IMR-90 (cell line): ENCODE results near the gene BGN. TPM values are rescaled to one million over a fixed set of nuclear protein-coding genes. Genes with fewer than 3 reads are reported as not detected.

Source experiments
- ATAC-seq: fragments of 200-7000 bp; cut with Tn5 transposase; 2 replicates; pipeline ENCODE4 v1.9.1; 2020; ENCODE audit warnings: low read depth, mild to moderate bottlenecking, moderate library complexity
- BruUV-seq: library from RNA; stranded (reverse); fragments of 400-500 nt; replicated peaks from 2 replicates; lab custom pipeline; 2021; lab: Mats Ljungman, UMichigan
- CTCF ChIA-PET: fragments of 300-600 bp; formaldehyde crosslinking; extraction: SDS; loops from one replicate; lab custom pipeline; 2021; ENCODE audit warnings: antibody characterized with exemption; lab: Yijun Ruan, JAX
- POLR2A ChIA-PET: fragments of 300-600 bp; sonication (Branson Sonifier 250); formaldehyde crosslinking; loops from one replicate; lab custom pipeline; 2022; ENCODE audit warnings: antibody characterized with exemption; ENCODE audit not compliant: unreplicated experiment; lab: Charles Lee
- DNase-seq: peaks from one replicate; pipeline ENCODE4 v3.0.0; 2013
- H2AFZ ChIP-seq: replicated peaks from 2 replicates; pipeline ENCODE3; 2013; ENCODE audit warnings: low read length, mild to moderate bottlenecking; ENCODE audit not compliant: poor library complexity
- H2AK5ac ChIP-seq: 2 replicates; pipeline ENCODE4 v1.6.1; 2013; ENCODE audit warnings: low read depth, low read length, inconsistent platforms
- H2AK9ac ChIP-seq: replicated peaks from 2 replicates; pipeline ENCODE3; 2013; ENCODE audit warnings: mild to moderate bottlenecking, low read depth, low read length, moderate library complexity; ENCODE audit not compliant: poor library complexity
- H2BK120ac ChIP-seq: 2 replicates; pipeline ENCODE4 v1.6.1; 2013; ENCODE audit warnings: low read depth, low read length, inconsistent platforms
- H2BK15ac ChIP-seq: 3 replicates; pipeline ENCODE4 v1.6.1; 2013; ENCODE audit warnings: low read depth, low read length, inconsistent platforms
- H2BK20ac ChIP-seq: 2 replicates; pipeline ENCODE4 v1.6.1; 2013; ENCODE audit warnings: low read depth, mild to moderate bottlenecking, inconsistent platforms, low read length, moderate library complexity
- H2BK5ac ChIP-seq: 2 replicates; pipeline ENCODE4 v1.6.1; 2013; ENCODE audit warnings: mild to moderate bottlenecking, low read depth, low read length, inconsistent platforms; ENCODE audit not compliant: poor library complexity, severe bottlenecking
- H3K14ac ChIP-seq: replicated peaks from 2 replicates; pipeline ENCODE4 v1.6.1; 2013; ENCODE audit warnings: low read depth, low read length, inconsistent platforms
- H3K18ac ChIP-seq: 2 replicates; pipeline ENCODE4 v1.6.1; 2013; ENCODE audit warnings: low read depth, low read length, control low read depth
- H3K23ac ChIP-seq: 2 replicates; pipeline ENCODE4 v1.6.1; 2013; ENCODE audit warnings: low read depth, low read length, inconsistent platforms
- H3K27ac ChIP-seq: 2 replicates; pipeline ENCODE4 v1.5.1; 2013; ENCODE audit warnings: mild to moderate bottlenecking, control low read depth, low read length; ENCODE audit not compliant: insufficient read depth
- H3K27me3 ChIP-seq: 2 replicates; pipeline ENCODE4 v1.6.1; 2013; ENCODE audit warnings: low read length; ENCODE audit not compliant: control insufficient read depth, insufficient read depth
- H3K36me3 ChIP-seq: 2 replicates; pipeline ENCODE4 v1.6.1; 2013; ENCODE audit warnings: low read length, mixed read lengths; ENCODE audit not compliant: control insufficient read depth, insufficient read depth
- H3K4ac ChIP-seq: 2 replicates; pipeline ENCODE4 v1.6.1; 2013; ENCODE audit warnings: low read depth, low read length, inconsistent platforms
- H3K4me1 ChIP-seq: 2 replicates; pipeline ENCODE4 v1.6.1; 2013; ENCODE audit warnings: low read length, mixed read lengths; ENCODE audit not compliant: control insufficient read depth, insufficient read depth
- H3K4me2 ChIP-seq: 2 replicates; pipeline ENCODE4 v1.6.1; 2013; ENCODE audit warnings: low read depth, mild to moderate bottlenecking, control low read depth, low read length, moderate library complexity
- H3K4me3 ChIP-seq: 2 replicates; pipeline ENCODE4 v1.5.1; 2013; ENCODE audit warnings: low read depth, mild to moderate bottlenecking, control low read depth, low read length, moderate library complexity; ENCODE audit not compliant: insufficient read depth
- H3K56ac ChIP-seq: 2 replicates; pipeline ENCODE4 v1.6.1; 2013; ENCODE audit warnings: low read length, inconsistent platforms; ENCODE audit not compliant: insufficient read depth; ENCODE audit errors: extremely low read depth
- H3K79me1 ChIP-seq, 2 experiments: 2 replicates each; pipeline ENCODE4 v1.6.1; 2013; ENCODE audit warnings: low read length in 2 of 2, inconsistent platforms in 1 of 2, low read depth in 1 of 2
- H3K9ac ChIP-seq: 2 replicates; pipeline ENCODE4 v1.6.1; 2013; ENCODE audit warnings: low read depth, low read length, control low read depth
- H3K9me1 ChIP-seq: 2 replicates; pipeline ENCODE4 v1.6.1; 2013; ENCODE audit warnings: low read length, inconsistent platforms; ENCODE audit not compliant: insufficient read depth
- H3K9me3 ChIP-seq: 2 replicates; pipeline ENCODE4 v1.6.1; 2013; ENCODE audit warnings: low read length; ENCODE audit not compliant: control insufficient read depth, insufficient read depth
- H4K20me1 ChIP-seq: 2 replicates; pipeline ENCODE4 v1.6.1; 2013; ENCODE audit warnings: low read length, inconsistent platforms; ENCODE audit not compliant: insufficient read depth
- H4K5ac ChIP-seq: 2 replicates; pipeline ENCODE4 v1.6.1; 2013; ENCODE audit warnings: mild to moderate bottlenecking, low read depth, low read length, control low read depth
- H4K8ac ChIP-seq, 2 experiments: 2 replicates each; pipeline ENCODE4 v1.6.1; 2013; ENCODE audit warnings: low read depth in 2 of 2, low read length in 2 of 2, control low read depth in 1 of 2, inconsistent platforms in 1 of 2
- H4K91ac ChIP-seq: 2 replicates; pipeline ENCODE4 v1.6.1; 2013; ENCODE audit warnings: low read depth, low read length, inconsistent platforms; ENCODE audit not compliant: insufficient read depth
- BHLHE40 ChIP-seq: fragments of 150-350 bp; IDR thresholded peaks from 2 replicates; pipeline ENCODE4 v1.6.1; 2016; ENCODE audit warnings: mild to moderate bottlenecking, low read depth, low read length
- CEBPB ChIP-seq: IDR thresholded peaks from 2 replicates; pipeline ENCODE4 v1.6.1; 2012; ENCODE audit warnings: low read depth, low read length, improper control_type of control experiment
- ELK1 ChIP-seq: fragments of 150-350 bp; IDR thresholded peaks from 2 replicates; pipeline ENCODE4 v1.6.1; 2016; ENCODE audit warnings: low read depth, mild to moderate bottlenecking, low read length, moderate library complexity, borderline replicate concordance
- MAZ ChIP-seq: IDR thresholded peaks from 2 replicates; pipeline ENCODE4 v1.6.1; 2012; ENCODE audit warnings: low read depth, mild to moderate bottlenecking, low read length, improper control_type of control experiment, moderate library complexity, borderline replicate concordance
- NFE2L2 ChIP-seq: fragments of 150-350 bp; IDR thresholded peaks from 2 replicates; pipeline ENCODE4 v1.6.1; 2016; ENCODE audit warnings: low read depth, mild to moderate bottlenecking, low read length
- POLR2A ChIP-seq: IDR thresholded peaks from 2 replicates; pipeline ENCODE4 v1.6.1; 2012; ENCODE audit warnings: mild to moderate bottlenecking, low read depth, low read length
- RFX5 ChIP-seq: IDR thresholded peaks from 2 replicates; pipeline ENCODE4 v1.8.0; 2012; ENCODE audit warnings: low read depth, mild to moderate bottlenecking, low read length, moderate library complexity
- USF2 ChIP-seq: fragments of 150-350 bp; IDR thresholded peaks from 2 replicates; pipeline ENCODE4 v1.6.1; 2017; ENCODE audit warnings: mild to moderate bottlenecking, antibody characterized with exemption, low read length, low read depth
- WGBS, 2 experiments: methylation state at CpG; one replicate each; pipeline versions ENCODE4 v1.1.5 to v1.1.7; 2013; ENCODE audit warnings: missing lambda C conversion rate in 2 of 2; ENCODE audit not compliant: insufficient read length in 1 of 2; ENCODE audit errors: extremely low coverage in 2 of 2; 5-methylcytosine and 5-hydroxymethylcytosine counted together
- dilution Hi-C: fragments of 300-500 bp; cut with HindIII; formaldehyde crosslinking; loops from one replicate; pipeline ENCODE4 v1.14.3; 2018; ENCODE audit warnings: low sequenced_read_pairs; ENCODE audit not compliant: unreplicated experiment
- in situ Hi-C: fragments of 300-500 bp; cut with MboI; formaldehyde crosslinking; loops from 3 replicates; pipeline ENCODE4 v1.14.3; 2019; ENCODE audit warnings: low sequenced_read_pairs, inconsistent platforms, mixed read lengths
- intact Hi-C: fragments of 100-400 bp; cut with micrococcal nuclease; formaldehyde crosslinking; loops from 2 replicates; pipeline ENCODE4 v1.10.0; 2022
- polyA plus RNA-seq, 3 experiments: library from polyadenylated mRNA; depleted of rRNA; stranded (reverse); fragments of >200 nt; gene quantifications; 2 replicates each; pipeline ENCODE4 v1.2.3, GENCODE V29; 2012; ENCODE audit warnings: low replicate concordance in 1 of 3
- total RNA-seq: library from RNA; depleted of rRNA; stranded (reverse); fragments of >200 nt; gene quantifications from 2 replicates; pipeline ENCODE4 v1.2.3, GENCODE V29; 2012

BGN gene
- total and polyA plus RNA-seq, 2 of the 4 experiments (the other 2 are of a cell fraction) = 11.3 to 298 TPM

GRCh38 chrX:153450114-153450948 is 44.4 kb upstream of the BGN start (continued):
- TF ChIP-seq USF2 = no peak

GRCh38 chrX:153450949-153451277 is 43.9 kb upstream of the BGN start:
- no TSS peak for BruUV-seq
- in situ Hi-C loops = loop anchor here (25.0 kb wide), 1 partner anchor 414 kb away; no protein-coding TSS in a partner anchor
- POLR2A ChIA-PET = no interaction called here

More at GRCh38 chrX:153450949-153451277, 43.9 kb upstream of the BGN start:
- dilution Hi-C loops (no loop called here), intact Hi-C loops (no loop called here)
- Histone ChIP-seq H3K9me1 (no peaks in the 10 kb centered on the region), H2BK120ac (no peak overlapping the region), H4K8ac (no peak overlapping the region), H4K91ac (no peak overlapping the region), H2AFZ (no peak overlapping the region), H3K27me3 (no peaks in the 10 kb centered on the region), H3K4me2 (no peak overlapping the region), H3K4me3 (no peak overlapping the region), H2BK5ac (no peak overlapping the region), H3K56ac (no peak overlapping the region), H4K5ac (no peak overlapping the region), H3K36me3 (0 out of 2 replicates have a peak, but pooled peaks cover 2% of the 10 kb centered on the region), H3K18ac (no peak overlapping the region), H3K9ac (no peak overlapping the region), H2BK20ac (no peak overlapping the region), H3K4ac (no peak overlapping the region), H2AK5ac (no peak overlapping the region), H3K14ac (no peak overlapping the region), H3K79me1 (no peaks in the 10 kb centered on the region), H3K23ac (no peak overlapping the region), H2BK15ac (no peak overlapping the region), H3K4me1 (no peaks in the 10 kb centered on the region), H3K9me3 (no peaks in the 10 kb centered on the region; the same call in 1 of the 2 replicates), H4K20me1 (no peaks in the 10 kb centered on the region; the same call in 1 of the 2 replicates), H3K27ac (no peak overlapping the region), H2AK9ac (no peak overlapping the region)
- no CpG with 5 or more reads among the region's 8 CpGs for WGBS, 2 experiments
- no peak for ATAC-seq
- no peak for DNase-seq
- no peak for TF ChIP-seq NFE2L2
- no peak for TF ChIP-seq POLR2A
- TF ChIP-seq MAZ = no peak
- TF ChIP-seq ELK1 = no peak
- TF ChIP-seq RFX5 = no peak
- TF ChIP-seq BHLHE40 = no peak
- no peak for TF ChIP-seq CEBPB
- CTCF ChIA-PET = no interaction called here
